Measurements from ENCODE around the gene LGR5.

- TF ChIP-seq, protein P1, sequence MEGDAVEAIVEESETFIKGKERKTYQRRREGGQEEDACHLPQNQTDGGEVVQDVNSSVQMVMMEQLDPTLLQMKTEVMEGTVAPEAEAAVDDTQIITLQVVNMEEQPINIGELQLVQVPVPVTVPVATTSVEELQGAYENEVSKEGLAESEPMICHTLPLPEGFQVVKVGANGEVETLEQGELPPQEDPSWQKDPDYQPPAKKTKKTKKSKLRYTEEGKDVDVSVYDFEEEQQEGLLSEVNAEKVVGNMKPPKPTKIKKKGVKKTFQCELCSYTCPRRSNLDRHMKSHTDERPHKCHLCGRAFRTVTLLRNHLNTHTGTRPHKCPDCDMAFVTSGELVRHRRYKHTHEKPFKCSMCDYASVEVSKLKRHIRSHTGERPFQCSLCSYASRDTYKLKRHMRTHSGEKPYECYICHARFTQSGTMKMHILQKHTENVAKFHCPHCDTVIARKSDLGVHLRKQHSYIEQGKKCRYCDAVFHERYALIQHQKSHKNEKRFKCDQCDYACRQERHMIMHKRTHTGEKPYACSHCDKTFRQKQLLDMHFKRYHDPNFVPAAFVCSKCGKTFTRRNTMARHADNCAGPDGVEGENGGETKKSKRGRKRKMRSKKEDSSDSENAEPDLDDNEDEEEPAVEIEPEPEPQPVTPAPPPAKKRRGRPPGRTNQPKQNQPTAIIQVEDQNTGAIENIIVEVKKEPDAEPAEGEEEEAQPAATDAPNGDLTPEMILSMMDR (IDR thresholded peaks at IDR 0.05) = no peak
- no peak for TF ChIP-seq POLR2AphosphoS5 (IDR thresholded peaks at IDR 0.05)
Measured at GRCh38 chr12:71578694-71579258, 139.2 kb downstream of the LGR5 start.
